Retina (tissue), 1 donor: ENCODE measurements around the gene ITLN1.

Source experiments
- DNase-seq: peaks from one replicate; pipeline ENCODE4 v3.0.0-alpha.2; 2016

ITLN1 gene

GRCh38 chr1:160853754-160854153 is 31.2 kb downstream of the ITLN1 start:
- no peak for DNase-seq

- no peak for DNase-seq
Measured at GRCh38 chr1:160853014-160853413, 32.0 kb downstream of the ITLN1 start.

GRCh38 chr1:160850993-160851392 is 34.0 kb downstream of the ITLN1 start:
- no peak for DNase-seq

GRCh38 chr1:160850541-160850940 is 34.4 kb downstream of the ITLN1 start:
- no peak for DNase-seq

GRCh38 chr1:160846281-160846680 is 38.7 kb downstream of the ITLN1 start:
- DNase-seq: no peak

GRCh38 chr1:160844447-160845232 is 40.3 kb downstream of the ITLN1 start:
- DNase-seq: no peak

- no peak for DNase-seq
Measured at GRCh38 chr1:160841079-160841478, 43.9 kb downstream of the ITLN1 start.

GRCh38 chr1:160839746-160840145 is 45.2 kb downstream of the ITLN1 start:
- no peak for DNase-seq

- no peak for DNase-seq
Measured at GRCh38 chr1:160838888-160839287, 46.1 kb downstream of the ITLN1 start.

- peak; percentile 54 for DNase-seq
Measured at GRCh38 chr1:160837558-160838205, 47.3 kb downstream of the ITLN1 start.

- DNase-seq: peak; percentile 21
Measured at GRCh38 chr1:160836981-160837557, 47.9 kb downstream of the ITLN1 start.

GRCh38 chr1:160836561-160836960 is 48.4 kb downstream of the ITLN1 start:
- DNase-seq: no peak

- DNase-seq: no peak
Measured at GRCh38 chr1:160835751-160836150, 49.2 kb downstream of the ITLN1 start.

- no peak for DNase-seq
Measured at GRCh38 chr1:160834945-160835565, 49.9 kb downstream of the ITLN1 start.

GRCh38 chr1:160830321-160831153 is 54.4 kb downstream of the ITLN1 start:
- DNase-seq: peak; percentile 22

GRCh38 chr1:160829766-160830165 is 55.2 kb downstream of the ITLN1 start:
- no peak for DNase-seq

GRCh38 chr1:160827418-160827817 is 57.6 kb downstream of the ITLN1 start:
- DNase-seq: no peak

GRCh38 chr1:160826546-160826945 is 58.4 kb downstream of the ITLN1 start:
- no peak for DNase-seq
